ACC112 (cell line): ENCODE measurements around the gene ITPR1.

Experiments
- H2AFZ ChIP-seq: fragments of 200-600 bp; sonication (generic); one replicate; pipeline ENCODE4 v1.6.0; 2017; ENCODE audit warnings: antibody characterized with exemption, low read length; ENCODE audit not compliant: unreplicated experiment
- H3K27ac ChIP-seq: fragments of 200-600 bp; sonication (generic); 2 replicates; pipeline ENCODE4 v1.5.1; 2014; ENCODE audit warnings: low read depth, mild to moderate bottlenecking, antibody characterized with exemption, low read length, moderate library complexity
- H3K27me3 ChIP-seq: fragments of 200-600 bp; sonication (generic); 2 replicates; pipeline ENCODE4 v1.6.1; 2014; ENCODE audit warnings: mild to moderate bottlenecking, antibody characterized with exemption, low read length, moderate library complexity, mixed read lengths; ENCODE audit not compliant: insufficient read depth
- H3K36me3 ChIP-seq: fragments of 200-600 bp; sonication (generic); 2 replicates; pipeline ENCODE4 v1.6.1; 2016; ENCODE audit warnings: mild to moderate bottlenecking, antibody characterized with exemption, low read length, moderate library complexity, mixed read lengths; ENCODE audit not compliant: insufficient read depth
- H3K4me1 ChIP-seq: fragments of 200-600 bp; sonication (generic); one replicate; pipeline ENCODE4 v1.6.1; 2016; ENCODE audit warnings: low read length, mixed read lengths; ENCODE audit not compliant: insufficient read depth, unreplicated experiment, control insufficient read depth
- H3K4me3 ChIP-seq: fragments of 200-600 bp; sonication (generic); 2 replicates; pipeline ENCODE4 v1.5.1; 2014; ENCODE audit warnings: mild to moderate bottlenecking, low read depth, low read length
- H3K79me2 ChIP-seq: fragments of 200-600 bp; sonication (generic); one replicate; pipeline ENCODE4 v1.6.0; 2016; ENCODE audit warnings: low read length; ENCODE audit not compliant: control insufficient read depth, unreplicated experiment, insufficient read depth

Gene ITPR1

GRCh38 chr3:4522947-4523346 lies 29.8 kb downstream of the ITPR1 start:
- no peaks in the 10 kb centered on the region for H3K79me2 ChIP-seq

GRCh38 chr3:4523710-4524698 lies 30.9 kb downstream of the ITPR1 start:
- H3K79me2 ChIP-seq, result no peaks in the 10 kb centered on the region
- no peak overlapping the region for H2AFZ ChIP-seq
- no peak overlapping the region for H3K27ac ChIP-seq
- H3K4me3 ChIP-seq, result no peak overlapping the region
- no peaks in the 10 kb centered on the region for H3K4me1 ChIP-seq
- H3K27me3 ChIP-seq, result no peaks in the 10 kb centered on the region
- H3K36me3 ChIP-seq, result no peaks in the 10 kb centered on the region

More at GRCh38 chr3:4522947-4523346, 29.8 kb downstream of the ITPR1 start:
- Histone ChIP-seq H3K4me1 (no peaks in the 10 kb centered on the region), H3K27ac (no peak overlapping the region), H2AFZ (no peak overlapping the region), H3K27me3 (no peaks in the 10 kb centered on the region), H3K4me3 (no peak overlapping the region), H3K36me3 (no peaks in the 10 kb centered on the region)

- Histone ChIP-seq H2AFZ (no peak overlapping the region), H3K4me1 (no peaks in the 10 kb centered on the region), H3K27ac (no peak overlapping the region), H3K79me2 (no peaks in the 10 kb centered on the region), H3K27me3 (no peaks in the 10 kb centered on the region), H3K36me3 (no peaks in the 10 kb centered on the region), H3K4me3 (no peak overlapping the region)
Observed at GRCh38 chr3:4525560-4526223, 32.5 kb downstream of the ITPR1 start.

GRCh38 chr3:4528320-4528719 lies 35.2 kb downstream of the ITPR1 start:
- H3K4me3 ChIP-seq, result no peak overlapping the region
- H3K36me3 ChIP-seq, result no peaks in the 10 kb centered on the region
- no peaks in the 10 kb centered on the region for H3K27me3 ChIP-seq
- H3K27ac ChIP-seq, result no peak overlapping the region
- H2AFZ ChIP-seq, result no peak overlapping the region
- H3K79me2 ChIP-seq, result no peaks in the 10 kb centered on the region
- H3K4me1 ChIP-seq, result no peaks in the 10 kb centered on the region

- Histone ChIP-seq H3K27me3 (no peaks in the 10 kb centered on the region), H3K27ac (no peak overlapping the region), H3K4me3 (no peak overlapping the region), H3K79me2 (no peaks in the 10 kb centered on the region), H3K4me1 (no peaks in the 10 kb centered on the region), H2AFZ (no peak overlapping the region), H3K36me3 (no peaks in the 10 kb centered on the region)
Observed at GRCh38 chr3:4528819-4529600, 35.9 kb downstream of the ITPR1 start.

GRCh38 chr3:4529876-4530588 lies 36.9 kb downstream of the ITPR1 start:
- Histone ChIP-seq H3K79me2 (no peaks in the 10 kb centered on the region), H3K27me3 (no peaks in the 10 kb centered on the region), H3K4me3 (no peak overlapping the region), H3K27ac (no peak overlapping the region), H3K36me3 (no peaks in the 10 kb centered on the region), H2AFZ (no peak overlapping the region), H3K4me1 (no peaks in the 10 kb centered on the region)

GRCh38 chr3:4531478-4532025 lies 38.4 kb downstream of the ITPR1 start:
- Histone ChIP-seq H3K4me1 (no peaks in the 10 kb centered on the region), H2AFZ (no peak overlapping the region), H3K36me3 (no peaks in the 10 kb centered on the region), H3K27ac (no peak overlapping the region), H3K4me3 (no peak overlapping the region), H3K27me3 (no peaks in the 10 kb centered on the region), H3K79me2 (no peaks in the 10 kb centered on the region)

- H2AFZ ChIP-seq, result no peak overlapping the region
- no peaks in the 10 kb centered on the region for H3K36me3 ChIP-seq
- H3K4me1 ChIP-seq, result no peaks in the 10 kb centered on the region
- no peak overlapping the region for H3K4me3 ChIP-seq
- H3K27me3 ChIP-seq, result no peaks in the 10 kb centered on the region
- no peak overlapping the region for H3K27ac ChIP-seq
- H3K79me2 ChIP-seq, result no peaks in the 10 kb centered on the region
Observed at GRCh38 chr3:4532535-4533112, 39.5 kb downstream of the ITPR1 start.

- H3K79me2 ChIP-seq, result no peaks in the 10 kb centered on the region
- no peaks in the 10 kb centered on the region for H3K4me1 ChIP-seq
- no peak overlapping the region for H3K4me3 ChIP-seq
- no peaks in the 10 kb centered on the region for H3K36me3 ChIP-seq
- H3K27me3 ChIP-seq, result no peaks in the 10 kb centered on the region
- H2AFZ ChIP-seq, result no peak overlapping the region
- no peak overlapping the region for H3K27ac ChIP-seq
Observed at GRCh38 chr3:4533489-4534443, 40.6 kb downstream of the ITPR1 start.
